Hypothalamus (tissue), 51 donors: ENCODE measurements around the gene TXLNB.

Experiments
- DNase-seq, 51 donors: peaks; one replicate each; lab custom pipeline; 2025; lab: John Stamatoyannopoulos, UW

Gene TXLNB

GRCh38 chr6:139291813-139292619, at the start of gene TXLNB:
Gene TXLNB (minus strand): TSS chr6:139291998. CDS start chr6:139288899, 3,099 bp downstream.
- peak in 21 of 51 donors; percentile 3 to 67 (median 12) for DNase-seq

GRCh38 chr6:139341060-139341459, 49.3 kb upstream of the TXLNB start:
- DNase-seq: no peak

GRCh38 chr6:139338795-139339194, 47.0 kb upstream of the TXLNB start:
- no peak for DNase-seq

- DNase-seq: no peak
Observed at GRCh38 chr6:139337830-139338229, 46.0 kb upstream of the TXLNB start.

GRCh38 chr6:139337001-139337400, 45.2 kb upstream of the TXLNB start:
- DNase-seq: no peak

- peak in 1 of 51 donors; percentile 0 for DNase-seq
Observed at GRCh38 chr6:139336488-139336887, 44.7 kb upstream of the TXLNB start.

GRCh38 chr6:139335447-139336210, 43.8 kb upstream of the TXLNB start:
- no peak for DNase-seq

- no peak for DNase-seq
Observed at GRCh38 chr6:139334806-139335446, 43.1 kb upstream of the TXLNB start.

- no peak for DNase-seq
Observed at GRCh38 chr6:139330826-139331500, 39.2 kb upstream of the TXLNB start.

GRCh38 chr6:139330306-139330705, 38.5 kb upstream of the TXLNB start:
- no peak for DNase-seq

- DNase-seq: no peak
Observed at GRCh38 chr6:139329224-139329623, 37.4 kb upstream of the TXLNB start.

GRCh38 chr6:139327038-139327437, 35.2 kb upstream of the TXLNB start:
- no peak for DNase-seq

- DNase-seq: no peak
Observed at GRCh38 chr6:139325686-139326085, 33.9 kb upstream of the TXLNB start.

- DNase-seq: no peak
Observed at GRCh38 chr6:139325125-139325524, 33.3 kb upstream of the TXLNB start.

- no peak for DNase-seq
Observed at GRCh38 chr6:139324301-139324555, 32.4 kb upstream of the TXLNB start.

GRCh38 chr6:139323511-139324300, 31.9 kb upstream of the TXLNB start:
- peak in 22 of 51 donors; percentile 0 to 73 (median 14) for DNase-seq

GRCh38 chr6:139320081-139320480, 28.3 kb upstream of the TXLNB start:
- no peak for DNase-seq

- DNase-seq: no peak
Observed at GRCh38 chr6:139316622-139317317, 25.0 kb upstream of the TXLNB start.

GRCh38 chr6:139313784-139314545, 22.2 kb upstream of the TXLNB start:
- DNase-seq: no peak
